ENCODE data around the gene NR0B1.

Gene NR0B1, protein sequence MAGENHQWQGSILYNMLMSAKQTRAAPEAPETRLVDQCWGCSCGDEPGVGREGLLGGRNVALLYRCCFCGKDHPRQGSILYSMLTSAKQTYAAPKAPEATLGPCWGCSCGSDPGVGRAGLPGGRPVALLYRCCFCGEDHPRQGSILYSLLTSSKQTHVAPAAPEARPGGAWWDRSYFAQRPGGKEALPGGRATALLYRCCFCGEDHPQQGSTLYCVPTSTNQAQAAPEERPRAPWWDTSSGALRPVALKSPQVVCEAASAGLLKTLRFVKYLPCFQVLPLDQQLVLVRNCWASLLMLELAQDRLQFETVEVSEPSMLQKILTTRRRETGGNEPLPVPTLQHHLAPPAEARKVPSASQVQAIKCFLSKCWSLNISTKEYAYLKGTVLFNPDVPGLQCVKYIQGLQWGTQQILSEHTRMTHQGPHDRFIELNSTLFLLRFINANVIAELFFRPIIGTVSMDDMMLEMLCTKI

DNA sequence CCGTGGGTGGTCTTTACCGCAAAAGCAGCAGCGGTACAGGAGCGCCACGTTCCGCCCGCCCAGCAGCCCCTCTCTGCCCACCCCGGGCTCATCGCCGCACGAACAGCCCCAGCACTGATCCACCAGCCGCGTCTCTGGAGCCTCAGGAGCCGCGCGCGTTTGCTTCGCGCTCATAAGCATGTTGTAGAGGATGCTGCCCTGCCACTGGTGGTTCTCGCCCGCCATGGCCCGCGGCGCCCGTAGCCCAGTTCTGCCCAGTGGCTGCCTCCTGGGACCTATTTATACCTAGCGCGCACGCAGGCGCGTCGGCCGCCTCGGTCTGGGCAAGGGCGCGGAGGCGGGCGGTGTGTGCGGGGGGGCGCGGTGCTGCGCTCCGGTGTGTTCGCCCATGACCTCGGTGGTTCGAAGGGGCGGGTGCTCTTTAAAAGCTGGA, at the start of gene NR0B1:
TSS of gene NR0B1 (minus strand) at position 252 of the 433 bp plus-strand sequence. CDS start at position 225, 27 bp downstream.
- H3K9me3 Mint-ChIP-seq, result no peaks in the 10 kb centered on the region
- H3K27ac Mint-ChIP-seq, result no peak within 1 kb of the TSS
- peak within 1 kb of the TSS; percentile 66 to 78 (median 72) for H3K4me3 Mint-ChIP-seq
- peaks cover 52% of the 10 kb centered on the region for H3K27me3 Mint-ChIP-seq (ENCODE audit: low read depth)
- TF ChIP-seq, protein P1, sequence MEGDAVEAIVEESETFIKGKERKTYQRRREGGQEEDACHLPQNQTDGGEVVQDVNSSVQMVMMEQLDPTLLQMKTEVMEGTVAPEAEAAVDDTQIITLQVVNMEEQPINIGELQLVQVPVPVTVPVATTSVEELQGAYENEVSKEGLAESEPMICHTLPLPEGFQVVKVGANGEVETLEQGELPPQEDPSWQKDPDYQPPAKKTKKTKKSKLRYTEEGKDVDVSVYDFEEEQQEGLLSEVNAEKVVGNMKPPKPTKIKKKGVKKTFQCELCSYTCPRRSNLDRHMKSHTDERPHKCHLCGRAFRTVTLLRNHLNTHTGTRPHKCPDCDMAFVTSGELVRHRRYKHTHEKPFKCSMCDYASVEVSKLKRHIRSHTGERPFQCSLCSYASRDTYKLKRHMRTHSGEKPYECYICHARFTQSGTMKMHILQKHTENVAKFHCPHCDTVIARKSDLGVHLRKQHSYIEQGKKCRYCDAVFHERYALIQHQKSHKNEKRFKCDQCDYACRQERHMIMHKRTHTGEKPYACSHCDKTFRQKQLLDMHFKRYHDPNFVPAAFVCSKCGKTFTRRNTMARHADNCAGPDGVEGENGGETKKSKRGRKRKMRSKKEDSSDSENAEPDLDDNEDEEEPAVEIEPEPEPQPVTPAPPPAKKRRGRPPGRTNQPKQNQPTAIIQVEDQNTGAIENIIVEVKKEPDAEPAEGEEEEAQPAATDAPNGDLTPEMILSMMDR (IDR thresholded peaks at IDR 0.05; ENCODE audit: unreplicated experiment in 3 of 3), result no peak
- H3K4me1 Mint-ChIP-seq, result peaks cover 6% of the 10 kb centered on the region
- no peaks in the 10 kb centered on the region for H3K36me3 Mint-ChIP-seq (ENCODE audit: low read depth)

DNA sequence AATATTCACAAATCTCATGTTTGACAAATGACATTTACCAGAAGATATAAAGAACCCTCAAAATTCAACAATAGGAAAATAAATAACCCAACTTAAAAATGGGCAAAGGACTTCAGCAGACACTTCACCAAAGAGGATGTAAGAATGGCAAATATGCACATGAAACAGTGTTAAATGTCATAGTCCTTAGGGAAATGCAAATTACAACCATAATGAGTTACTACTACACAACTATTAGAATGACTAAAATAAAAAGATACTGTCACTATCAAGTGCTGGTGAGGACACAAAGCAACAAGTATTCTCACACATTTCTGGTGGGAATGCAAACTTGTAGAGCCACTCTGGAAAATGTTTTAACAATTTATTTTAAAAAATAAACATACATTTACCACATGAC, 40.8 kb upstream of the NR0B1 start:
- H3K4me1 Mint-ChIP-seq, result no peaks in the 10 kb centered on the region
- peaks cover 31% of the 10 kb centered on the region for H3K9me3 Mint-ChIP-seq
- TF ChIP-seq, protein P1 (IDR thresholded peaks at IDR 0.05; ENCODE audit: unreplicated experiment in 3 of 3), result no peak
- H3K27me3 Mint-ChIP-seq (ENCODE audit: low read depth), result no peaks in the 10 kb centered on the region
- H3K4me3 Mint-ChIP-seq, result no peak overlapping the region
- no peak overlapping the region for H3K27ac Mint-ChIP-seq
- no peaks in the 10 kb centered on the region for H3K36me3 Mint-ChIP-seq (ENCODE audit: low read depth)

DNA sequence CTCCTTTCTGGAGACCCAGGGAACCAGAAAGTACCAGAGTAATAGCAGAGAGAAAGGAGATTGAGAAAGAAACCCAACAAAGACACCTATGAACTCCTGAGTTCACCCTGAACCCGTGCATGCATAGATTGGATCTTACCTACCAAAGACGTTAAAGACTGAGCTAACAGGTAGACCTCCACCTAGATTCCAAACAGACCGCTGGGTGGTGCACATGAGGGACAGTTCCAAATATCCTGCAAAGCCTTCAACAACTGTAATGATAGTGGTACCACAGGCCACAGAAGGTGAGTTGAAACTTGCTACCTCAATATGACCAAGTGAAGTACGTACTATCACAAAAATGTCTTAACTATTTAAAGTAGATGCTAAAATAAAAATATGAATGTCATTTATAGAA, 34.0 kb upstream of the NR0B1 start:
- no peak overlapping the region for H3K27ac Mint-ChIP-seq
- peaks cover 2% of the 10 kb centered on the region for H3K9me3 Mint-ChIP-seq
- TF ChIP-seq, protein P1 (IDR thresholded peaks at IDR 0.05; ENCODE audit: unreplicated experiment in 3 of 3), result no peak
- no peaks in the 10 kb centered on the region for H3K4me1 Mint-ChIP-seq
- H3K36me3 Mint-ChIP-seq (ENCODE audit: low read depth), result no peaks in the 10 kb centered on the region
- no peak overlapping the region for H3K4me3 Mint-ChIP-seq
- H3K27me3 Mint-ChIP-seq (ENCODE audit: low read depth), result no peaks in the 10 kb centered on the region

DNA sequence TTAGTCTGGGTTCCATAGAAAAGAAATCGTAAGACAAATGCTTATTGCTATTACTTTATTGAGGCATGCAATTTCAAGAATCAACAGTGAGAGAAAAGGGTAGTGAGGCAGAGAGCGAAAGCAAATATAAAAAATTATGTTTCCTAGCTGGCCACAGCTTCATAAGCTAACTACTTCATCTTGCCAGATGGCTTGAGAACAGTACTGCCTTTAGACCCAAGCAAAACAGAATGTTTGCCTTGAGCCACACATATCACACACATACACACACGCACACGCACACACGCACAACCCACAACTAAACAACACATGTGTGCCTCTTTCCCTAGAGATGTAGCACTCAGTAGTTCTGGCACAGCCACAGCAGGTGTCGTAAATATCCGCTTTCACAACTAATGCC, 31.6 kb upstream of the NR0B1 start:
- TF ChIP-seq, protein P1 (IDR thresholded peaks at IDR 0.05; ENCODE audit: unreplicated experiment in 3 of 3), result no peak
- Mint-ChIP-seq H3K27ac (no peak overlapping the region), H3K27me3 (ENCODE audit: low read depth) (no peaks in the 10 kb centered on the region), H3K9me3 (no peaks in the 10 kb centered on the region), H3K4me3 (no peak overlapping the region), H3K36me3 (ENCODE audit: low read depth) (no peaks in the 10 kb centered on the region), H3K4me1 (no peaks in the 10 kb centered on the region)

DNA sequence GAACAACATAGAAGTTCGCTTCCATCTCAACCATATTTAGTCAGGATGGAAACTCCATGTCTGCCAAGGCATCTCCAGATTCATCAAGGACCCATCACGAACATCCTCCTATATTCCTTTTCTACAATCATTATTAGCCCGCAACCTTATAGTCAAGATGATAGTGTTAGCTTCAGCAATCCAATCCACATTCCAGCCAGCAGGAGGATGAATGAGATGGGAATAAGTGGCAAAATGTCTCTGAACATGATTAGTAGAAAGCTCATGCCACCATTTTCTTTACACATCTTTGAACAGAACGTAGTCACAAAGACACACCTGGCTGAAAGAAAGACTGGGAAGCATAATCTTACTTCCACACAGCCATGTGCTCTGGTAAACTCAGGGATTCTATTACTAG, 18.6 kb upstream of the NR0B1 start:
- Mint-ChIP-seq H3K4me3 (no peak overlapping the region), H3K27ac (no peak overlapping the region), H3K27me3 (ENCODE audit: low read depth) (no peaks in the 10 kb centered on the region), H3K9me3 (no peaks in the 10 kb centered on the region), H3K36me3 (ENCODE audit: low read depth) (no peaks in the 10 kb centered on the region), H3K4me1 (no peaks in the 10 kb centered on the region)
- TF ChIP-seq, protein P1 (IDR thresholded peaks at IDR 0.05; ENCODE audit: unreplicated experiment in 3 of 3), result no peak

DNA sequence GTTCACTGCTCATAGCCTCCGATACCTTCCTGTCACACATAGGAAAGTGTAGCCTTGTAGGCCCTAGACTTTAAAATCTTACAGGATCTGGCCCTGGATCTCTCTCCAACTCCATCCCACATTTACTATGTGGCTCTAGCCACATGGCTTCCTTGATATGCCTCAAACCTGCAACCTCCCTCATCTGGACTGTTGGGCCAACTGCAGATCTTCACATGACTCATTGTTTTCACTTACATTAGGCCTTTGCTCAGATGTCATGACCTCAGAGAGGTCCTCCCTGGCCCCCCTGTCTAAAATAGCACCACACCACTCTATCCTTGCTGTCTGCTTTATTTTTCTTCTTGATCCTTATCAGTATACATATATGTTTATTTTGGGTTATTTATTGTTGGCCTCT, 8.1 kb upstream of the NR0B1 start:
- H3K27me3 Mint-ChIP-seq (ENCODE audit: low read depth), result no peaks in the 10 kb centered on the region

More for the DNA sequence above, 8.1 kb upstream of the NR0B1 start:
- peaks cover 6% of the 10 kb centered on the region for H3K4me1 Mint-ChIP-seq
- H3K9me3 Mint-ChIP-seq, result no peaks in the 10 kb centered on the region
- TF ChIP-seq, protein P1 (IDR thresholded peaks at IDR 0.05; ENCODE audit: unreplicated experiment in 3 of 3), result no peak
- H3K27ac Mint-ChIP-seq, result no peak overlapping the region
- H3K36me3 Mint-ChIP-seq (ENCODE audit: low read depth), result no peaks in the 10 kb centered on the region
- no peak overlapping the region for H3K4me3 Mint-ChIP-seq

Measured in nephron (organoid).